Bronchial epithelial cell (primary cell): Measurements from ENCODE around the gene GAPDHS. TPM values are rescaled to one million over a fixed set of nuclear protein-coding genes. Genes with fewer than 3 reads are reported as not detected.

Experiments
- DNase-seq: peaks from one replicate; pipeline ENCODE4 v3.0.0-alpha.2; 2010; ENCODE audit warnings: low read depth
- FAIRE-seq: peaks from 2 replicates; lab custom pipeline; 2011; peaks lifted over from hg19 to GRCh38; lab: Jason Lieb, UNC
- H3K27me3 ChIP-seq: 2 replicates; pipeline ENCODE4 v1.5.1; 2011; ENCODE audit warnings: low read length; ENCODE audit not compliant: control insufficient read depth, insufficient read depth
- H3K36me3 ChIP-seq: 2 replicates; pipeline ENCODE4 v1.5.1; 2011; ENCODE audit warnings: low read length; ENCODE audit not compliant: control insufficient read depth, insufficient read depth
- H3K4me3 ChIP-seq: 2 replicates; pipeline ENCODE4 v1.5.1; 2011; ENCODE audit warnings: mild to moderate bottlenecking, low read depth, low read length, control low read depth
- CTCF ChIP-seq: IDR thresholded peaks from 2 replicates; pipeline ENCODE4 v1.5.1; 2011; ENCODE audit warnings: mild to moderate bottlenecking, moderate library complexity, low read length, control low read depth, inconsistent platforms; ENCODE audit not compliant: insufficient read depth, severe bottlenecking
- total RNA-seq: library from RNA; depleted of rRNA; stranded (reverse); fragments of >200 nt; gene quantifications from 2 replicates; pipeline ENCODE4 v1.2.1, GENCODE V29; 2014

Gene GAPDHS
- total RNA-seq, 1 donor from 2014 or later: not detected

GRCh38 chr19:35578707-35579106, 45.5 kb downstream of the GAPDHS start:
- DNase-seq (no peak), FAIRE-seq (no peak)
- Histone ChIP-seq H3K36me3 (no peaks in the 10 kb centered on the region), H3K4me3 (no peak overlapping the region), H3K27me3 (no peaks in the 10 kb centered on the region)
- no peak for TF ChIP-seq CTCF

- no peak for FAIRE-seq
- TF ChIP-seq CTCF: no peak
Observed at GRCh38 chr19:35582760-35583159, 49.5 kb downstream of the GAPDHS start.

GRCh38 chr19:35585848-35586247, 52.6 kb downstream of the GAPDHS start, which contains the start of gene PMIS2:
TSS of gene PMIS2 (plus strand) at chr19:35586173. CDS start at chr19:35586260, 87 bp downstream.
- TF ChIP-seq CTCF: no peak
- DNase-seq (no peak), FAIRE-seq (no peak)
- H3K27me3 ChIP-seq: no peaks in the 10 kb centered on the region
- H3K36me3 ChIP-seq: no peaks in the 10 kb centered on the region
- H3K4me3 ChIP-seq: no peak within 1 kb of the TSS

More at GRCh38 chr19:35582760-35583159, 49.5 kb downstream of the GAPDHS start:
- H3K4me3 ChIP-seq: no peak overlapping the region
- DNase-seq: no peak
- no peaks in the 10 kb centered on the region for H3K27me3 ChIP-seq
- no peaks in the 10 kb centered on the region for H3K36me3 ChIP-seq

GRCh38 chr19:35587321-35587720, 54.1 kb downstream of the GAPDHS start:
- H3K27me3 ChIP-seq: no peaks in the 10 kb centered on the region
- no peak for DNase-seq
- H3K4me3 ChIP-seq: no peak overlapping the region
- no peak for FAIRE-seq
- TF ChIP-seq CTCF: no peak
- H3K36me3 ChIP-seq: no peaks in the 10 kb centered on the region

GRCh38 chr19:35590875-35591274, 57.6 kb downstream of the GAPDHS start:
- H3K4me3 ChIP-seq: no peak overlapping the region
- FAIRE-seq (no peak), DNase-seq (no peak)
- H3K27me3 ChIP-seq: no peaks in the 10 kb centered on the region
- TF ChIP-seq CTCF: no peak
- no peaks in the 10 kb centered on the region for H3K36me3 ChIP-seq

GRCh38 chr19:35592226-35592625, 59.0 kb downstream of the GAPDHS start:
- H3K27me3 ChIP-seq: no peaks in the 10 kb centered on the region
- TF ChIP-seq CTCF: peak; percentile 74
- peak; percentile 56 for DNase-seq
- no peak for FAIRE-seq
- H3K36me3 ChIP-seq: no peaks in the 10 kb centered on the region
- H3K4me3 ChIP-seq: no peak overlapping the region
